Embryonic facial prominence (tissue), 1 donor: Measurements from ENCODE around the gene CC2D1A.
"Not testable (repeated sequence)": the region's sequence is repeated elsewhere in the genome, so short reads cannot be mapped to it uniquely, and the experiment has no call there.

Experiments used
- DNase-seq: peaks from one replicate; pipeline ENCODE4 v3.0.0-alpha.2; 2016; ENCODE audit errors: extremely low spot score

Gene CC2D1A

GRCh38 chr19:13962699-13963602, 57.0 kb downstream of the CC2D1A start:
- DNase-seq = no peak

DNA sequence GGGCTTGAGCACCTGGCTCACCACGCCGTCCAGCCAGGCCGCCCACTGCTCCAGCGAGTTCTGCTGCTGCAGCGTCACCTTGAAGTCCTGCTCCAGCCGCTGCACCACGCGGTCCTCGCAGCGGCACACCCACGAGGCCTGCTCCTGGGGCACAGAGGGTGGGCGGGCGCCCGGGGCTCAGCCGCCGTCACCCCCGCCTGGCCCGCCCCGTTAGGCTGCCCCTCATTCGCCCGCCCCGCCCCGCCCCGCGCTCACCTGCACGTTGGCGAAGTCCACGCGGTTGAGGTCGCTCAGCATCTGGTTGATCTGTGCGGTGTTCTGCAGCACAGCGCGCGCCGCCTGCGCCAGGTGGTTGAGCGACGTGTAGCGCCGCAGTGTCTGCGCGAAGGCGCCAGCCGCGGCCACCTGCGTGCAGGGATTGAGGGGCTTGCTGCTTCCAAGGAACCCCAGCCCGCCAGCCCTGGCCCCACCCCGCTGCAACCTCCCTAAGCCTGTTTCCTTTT, 57.7 kb downstream of the CC2D1A start:
- no peak for DNase-seq

GRCh38 chr19:13964776-13965175, 58.8 kb downstream of the CC2D1A start:
- DNase-seq = no peak

DNA sequence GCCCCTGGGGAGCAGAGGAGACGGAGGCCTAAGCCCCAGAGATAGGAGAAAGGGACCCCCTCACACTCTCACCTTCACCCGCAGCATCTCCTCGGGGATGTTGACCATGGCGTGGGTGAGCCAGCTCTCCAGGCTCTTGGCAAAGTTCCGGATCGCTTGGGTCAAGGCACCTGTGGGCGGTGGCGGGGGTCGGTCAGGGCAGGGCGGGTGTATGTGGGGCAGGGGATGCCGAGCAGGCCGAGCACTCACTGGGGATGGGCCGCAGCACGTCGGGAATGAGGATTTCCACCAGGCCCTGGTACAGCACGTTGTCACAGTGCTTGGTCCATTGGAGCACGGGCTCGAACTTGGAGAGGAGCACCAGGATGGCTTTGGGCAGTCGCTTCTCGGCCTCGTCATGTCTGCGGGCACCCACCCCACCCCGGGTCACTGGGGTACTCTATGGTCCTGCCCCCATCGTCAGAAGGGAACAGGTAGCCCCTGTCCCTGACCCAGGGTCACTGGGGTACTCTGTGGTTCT, 59.4 kb downstream of the CC2D1A start:
- no peak for DNase-seq

DNA sequence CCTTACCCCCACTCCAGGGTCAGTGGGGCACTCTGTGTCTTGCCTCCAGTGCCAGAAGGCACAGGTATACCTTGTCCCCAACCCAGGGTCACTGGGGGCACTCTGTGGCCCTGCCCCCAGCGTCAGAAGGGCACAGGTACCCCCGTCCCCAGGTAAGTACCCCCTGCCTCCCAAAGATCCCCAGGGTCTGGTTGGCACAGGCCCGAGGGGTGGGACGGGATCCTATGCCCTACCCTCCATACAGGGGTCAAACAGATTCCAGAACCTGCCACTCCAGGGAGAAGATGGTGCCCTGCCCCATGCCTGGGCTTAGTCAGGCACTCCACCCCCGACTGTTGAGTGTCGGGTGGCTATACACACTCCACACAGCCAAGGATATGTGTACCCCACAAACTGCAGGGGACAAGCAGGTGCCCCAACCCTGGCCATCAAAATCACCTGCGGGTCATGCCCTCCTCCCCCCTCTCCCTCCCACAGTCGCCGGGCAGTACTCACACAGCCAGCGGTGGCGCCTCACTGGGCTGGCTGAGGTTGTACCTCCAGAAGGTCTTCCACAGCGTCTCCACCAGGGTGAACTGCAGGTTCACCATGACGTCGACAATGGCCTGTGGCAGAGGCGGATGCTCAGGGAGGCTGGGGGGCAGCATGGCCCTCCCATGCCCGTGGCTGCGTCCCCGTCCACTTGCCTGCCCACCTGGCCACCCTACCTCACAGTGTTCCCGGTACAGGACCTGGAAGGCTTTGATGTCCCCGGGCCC, 60.1 kb downstream of the CC2D1A start:
- no peak for DNase-seq

DNA sequence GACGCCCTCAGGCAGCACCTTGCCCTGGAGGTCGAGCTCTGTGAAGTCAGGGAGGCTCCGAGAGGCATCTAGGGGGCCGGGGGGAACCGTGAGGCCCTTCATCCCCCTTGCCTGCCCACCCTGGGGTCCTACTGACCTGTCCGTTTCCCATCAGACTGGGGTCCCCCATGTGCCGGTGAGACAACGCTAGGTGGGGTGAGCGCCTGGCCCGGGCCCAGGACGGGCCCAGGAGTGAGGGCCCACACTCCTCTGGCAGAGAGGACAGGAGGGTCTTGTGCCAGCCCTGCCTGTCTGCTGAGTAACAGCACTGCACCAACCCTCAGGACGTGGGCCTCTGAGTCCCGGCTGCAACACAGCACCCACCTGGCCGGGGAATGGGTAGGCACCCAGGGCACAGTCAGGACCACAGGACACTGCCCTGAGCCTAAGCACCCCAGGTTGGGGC, 60.7 kb downstream of the CC2D1A start:
- DNase-seq = no peak

DNA sequence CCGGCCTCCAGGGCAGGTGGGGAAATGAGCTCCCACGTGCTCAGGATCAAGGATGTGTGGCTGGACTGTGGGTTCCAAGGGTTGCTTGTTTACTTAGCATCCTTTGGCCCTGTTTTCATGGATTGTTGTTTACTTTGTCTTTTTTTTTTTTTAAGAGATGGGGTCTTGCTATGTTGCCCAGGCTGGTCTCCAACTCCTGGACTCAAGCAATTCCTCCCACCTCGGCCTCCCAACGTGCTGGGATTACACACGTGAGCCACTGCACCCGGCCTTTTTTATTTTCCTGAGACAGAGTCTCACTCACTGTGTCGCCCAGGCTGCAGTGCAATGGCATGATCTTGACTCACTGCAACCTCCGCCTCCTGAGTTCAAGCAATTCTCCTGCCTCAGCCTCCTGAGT, 61.2 kb downstream of the CC2D1A start:
- DNase-seq = not testable (repeated sequence)

GRCh38 chr19:13968383-13968935, 62.5 kb downstream of the CC2D1A start:
- no peak for DNase-seq

GRCh38 chr19:13968999-13969398, 63.0 kb downstream of the CC2D1A start:
- no peak for DNase-seq

- DNase-seq = no peak
These were observed 63.9 kb downstream of the CC2D1A start for GRCh38 chr19:13969897-13970296.

DNA sequence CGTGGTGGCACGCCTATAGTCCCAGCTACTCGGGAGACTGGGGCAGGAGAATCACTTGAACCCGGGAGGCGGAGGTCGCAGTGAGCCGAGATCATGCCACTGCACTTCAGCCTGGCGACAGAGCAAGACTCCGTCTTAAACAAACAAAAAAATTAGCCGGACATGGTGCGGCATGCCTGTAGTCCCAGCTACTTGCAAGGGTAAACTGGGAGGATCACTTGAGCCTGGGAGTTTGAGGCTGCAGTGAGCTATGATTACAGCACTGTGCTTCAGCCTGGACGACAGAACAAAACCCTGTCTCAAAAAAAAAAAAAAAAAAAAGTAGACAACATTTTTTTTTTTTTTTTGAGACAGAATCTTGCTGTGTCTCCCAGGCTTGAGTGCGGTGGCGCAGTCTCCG, 65.9 kb downstream of the CC2D1A start:
- not testable (repeated sequence) for DNase-seq

- no peak for DNase-seq
These were observed 66.6 kb downstream of the CC2D1A start for GRCh38 chr19:13972368-13973155.

DNA sequence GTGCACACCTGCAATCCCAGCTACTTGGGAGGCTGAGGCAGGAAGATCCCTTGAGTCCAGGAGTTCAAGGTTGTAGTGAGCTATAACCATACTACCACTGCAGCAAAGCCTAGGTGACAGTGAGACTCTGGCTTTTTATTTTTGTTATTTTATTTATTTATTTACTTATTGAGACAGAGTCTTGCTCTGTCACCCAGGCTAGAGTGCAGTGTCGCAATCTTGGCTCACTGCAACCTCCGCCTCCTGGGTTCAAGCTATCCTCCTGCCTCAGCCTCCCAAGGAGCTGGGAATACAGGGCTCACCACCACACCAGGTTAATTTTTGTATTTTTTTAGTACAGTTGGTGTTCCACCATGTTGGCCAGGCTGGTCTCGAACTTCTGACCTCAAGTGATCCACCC, 67.5 kb downstream of the CC2D1A start:
- not testable (repeated sequence) for DNase-seq

DNA sequence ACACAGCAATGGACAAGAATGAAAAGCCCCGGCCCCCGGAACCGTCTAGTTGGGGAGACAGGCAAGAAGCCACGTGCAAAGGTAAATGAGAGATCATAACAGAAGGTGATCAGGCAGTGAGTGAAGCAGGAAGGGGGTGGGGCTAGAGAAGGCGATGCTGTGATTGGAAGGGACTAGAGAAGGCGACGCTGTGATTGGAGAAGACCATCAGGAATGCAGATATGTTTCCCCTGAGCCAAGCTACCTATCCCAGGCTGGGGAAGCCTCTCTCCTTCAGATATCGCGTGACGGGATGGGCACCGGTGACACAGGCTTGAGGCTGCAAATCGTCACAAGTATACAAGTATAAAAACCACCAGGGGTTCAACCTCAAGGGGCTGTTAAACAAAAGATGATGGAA, 68.1 kb downstream of the CC2D1A start:
- no peak for DNase-seq

GRCh38 chr19:13975870-13976269, 69.9 kb downstream of the CC2D1A start:
- DNase-seq = no peak

DNA sequence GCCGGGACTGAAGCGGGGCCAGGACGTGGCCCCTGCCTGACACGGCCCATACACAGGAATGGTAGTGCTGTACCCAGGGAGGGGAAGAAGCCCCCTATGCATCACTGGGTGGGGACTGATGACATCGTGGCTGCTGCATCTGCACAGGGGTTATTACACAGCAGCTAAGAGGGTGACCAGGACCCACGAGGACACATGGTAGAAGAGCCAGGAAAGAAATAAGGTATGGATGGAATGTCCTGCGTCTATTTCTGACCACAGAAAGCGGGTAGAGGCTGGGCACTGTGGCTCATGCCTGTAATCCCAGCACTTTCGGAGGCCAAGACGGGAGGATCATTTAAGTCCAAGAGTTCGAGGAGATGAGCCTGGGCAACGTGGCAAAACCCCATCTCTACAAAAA, 70.4 kb downstream of the CC2D1A start:
- no peak for DNase-seq

GRCh38 chr19:13977803-13978202, 71.8 kb downstream of the CC2D1A start:
- no peak for DNase-seq

- peak; percentile 94 for DNase-seq
These were observed 72.6 kb downstream of the CC2D1A start for GRCh38 chr19:13978351-13979243.

DNA sequence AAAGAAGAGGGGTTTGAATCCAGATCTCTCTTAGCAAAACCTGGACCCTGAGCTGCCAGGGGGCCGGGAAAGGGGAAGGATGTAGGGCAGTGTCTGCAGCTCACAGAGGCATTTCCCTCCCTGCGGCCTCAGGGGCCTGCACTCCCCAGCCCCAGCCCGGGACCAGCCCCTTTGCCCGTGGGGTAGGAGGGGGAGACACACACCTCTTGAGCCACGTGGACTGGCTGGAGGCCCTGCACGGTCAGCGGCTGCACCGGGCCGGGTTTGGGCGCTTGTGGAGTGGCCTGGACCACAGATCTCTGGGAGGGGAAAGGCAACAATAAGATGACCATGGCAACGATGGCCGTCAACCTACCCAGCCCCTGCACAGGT, 73.2 kb downstream of the CC2D1A start:
- DNase-seq = no peak

DNA sequence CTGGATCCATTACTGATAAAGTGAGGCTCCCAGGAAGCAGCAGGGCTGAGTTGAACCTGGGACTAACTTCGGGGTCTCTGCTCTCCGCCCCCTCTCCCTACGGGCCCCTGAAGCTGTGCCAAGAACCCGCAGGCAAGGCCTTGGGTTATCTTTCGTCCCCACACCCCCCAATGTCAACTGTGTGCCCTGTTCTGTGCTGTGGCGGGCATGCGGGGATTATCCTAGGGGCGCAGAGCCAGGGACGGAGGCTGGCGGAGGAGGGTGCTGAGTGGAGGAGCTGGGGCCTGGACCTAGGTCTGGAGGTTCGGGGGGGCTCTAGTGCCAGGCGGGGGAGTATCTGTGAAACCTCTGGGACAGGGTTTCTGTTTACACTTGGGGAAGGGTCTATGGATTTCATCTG, 73.7 kb downstream of the CC2D1A start:
- DNase-seq = no peak
